Left kidney (tissue), 2 donors: ENCODE measurements around the gene IQGAP2. TPM values are rescaled to one million over a fixed set of nuclear protein-coding genes. Genes with fewer than 3 reads are reported as not detected.
"Not testable (repeated sequence)": the region's sequence is repeated elsewhere in the genome, so short reads cannot be mapped to it uniquely, and the experiment has no call there.

ENCODE experiments used
- DNase-seq: peaks from one replicate; pipeline ENCODE4 v3.0.0-alpha.2; 2013
- polyA plus RNA-seq: library from polyadenylated mRNA; unstranded; fragments of 120-200 nt; gene quantifications from one replicate; pipeline ENCODE4 v1.2.1, GENCODE V29; 2013; ENCODE audit not compliant: insufficient read length

The IQGAP2 gene
- polyA plus RNA-seq, 1 donor = 77.6 TPM

DNA sequence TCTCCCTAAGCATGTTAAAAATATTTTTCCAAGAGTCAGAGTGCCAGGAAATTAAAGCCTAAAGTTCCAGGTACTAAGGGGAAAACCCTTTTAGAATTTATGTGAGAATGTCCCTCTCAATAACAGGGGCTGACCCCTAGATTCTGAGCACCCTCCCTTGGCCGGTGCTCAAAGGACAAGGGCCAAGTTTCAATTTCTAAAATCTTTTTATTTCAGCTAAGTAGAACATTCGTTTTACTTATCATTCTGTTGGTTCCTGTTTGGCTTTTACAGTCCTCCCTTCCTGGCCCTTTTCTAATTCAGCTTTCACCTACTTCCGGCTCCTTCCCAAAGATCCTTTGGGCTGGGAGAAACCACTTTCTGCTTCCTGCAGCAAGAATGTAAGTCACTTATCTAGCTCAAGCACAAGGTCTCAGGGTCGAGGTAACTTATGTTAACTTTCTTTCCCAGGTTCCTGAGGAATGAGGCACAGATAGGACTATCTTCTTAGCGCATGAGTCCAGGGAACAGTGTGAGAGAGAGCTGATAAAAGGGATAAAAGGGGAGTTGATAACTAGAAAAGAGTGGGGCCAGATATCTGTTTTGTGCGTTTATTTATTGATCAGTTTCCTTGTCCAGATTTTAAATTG, 254.7 kb downstream of the IQGAP2 start:
- no peak for DNase-seq

- DNase-seq = no peak
These were observed 257.3 kb downstream of the IQGAP2 start for GRCh38 chr5:76660360-76660759.

GRCh38 chr5:76662521-76662920, 259.4 kb downstream of the IQGAP2 start:
- no peak for DNase-seq

DNA sequence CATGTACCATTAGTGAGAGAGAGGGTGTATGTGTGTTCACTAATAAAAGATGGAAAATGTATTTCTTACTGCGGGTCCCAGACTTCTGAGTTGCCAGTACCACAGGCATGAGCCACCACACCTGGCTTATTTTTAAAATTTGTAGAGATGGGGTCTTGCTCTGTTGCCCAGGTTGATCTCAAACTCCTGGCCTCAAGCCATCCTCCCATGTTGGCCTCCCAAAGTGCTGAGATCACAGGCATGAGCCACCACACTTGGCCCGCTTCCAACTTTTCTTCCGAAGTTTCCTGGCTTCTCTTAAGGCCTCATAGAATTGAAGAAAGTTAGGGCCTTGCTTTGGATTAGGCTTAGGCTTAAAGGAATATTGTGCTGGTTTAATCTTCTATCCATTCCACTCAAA, 260.5 kb downstream of the IQGAP2 start:
- DNase-seq = no peak

DNA sequence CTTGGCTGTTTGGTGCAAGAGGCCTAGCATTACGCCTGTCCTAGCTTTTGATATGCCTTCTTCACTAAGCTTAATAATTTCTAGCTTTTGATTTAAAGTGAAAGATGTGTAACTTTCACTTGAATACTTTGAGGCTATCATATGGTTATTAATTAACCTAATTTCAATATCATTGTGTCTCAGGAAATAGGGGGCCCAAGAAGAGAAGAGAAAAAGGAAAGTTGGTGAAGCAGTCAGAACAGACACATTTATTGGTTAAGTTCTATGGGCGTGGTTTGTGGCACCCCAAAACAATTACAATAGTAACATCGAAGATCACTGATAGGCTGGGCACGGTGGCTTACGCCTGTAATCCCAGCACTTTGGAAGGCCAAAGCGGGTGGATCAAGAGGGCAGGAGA, 261.0 kb downstream of the IQGAP2 start:
- DNase-seq = no peak

GRCh38 chr5:76667495-76667894, 264.4 kb downstream of the IQGAP2 start:
- no peak for DNase-seq

- DNase-seq = no peak
These were observed 266.2 kb downstream of the IQGAP2 start for GRCh38 chr5:76669245-76669644.

DNA sequence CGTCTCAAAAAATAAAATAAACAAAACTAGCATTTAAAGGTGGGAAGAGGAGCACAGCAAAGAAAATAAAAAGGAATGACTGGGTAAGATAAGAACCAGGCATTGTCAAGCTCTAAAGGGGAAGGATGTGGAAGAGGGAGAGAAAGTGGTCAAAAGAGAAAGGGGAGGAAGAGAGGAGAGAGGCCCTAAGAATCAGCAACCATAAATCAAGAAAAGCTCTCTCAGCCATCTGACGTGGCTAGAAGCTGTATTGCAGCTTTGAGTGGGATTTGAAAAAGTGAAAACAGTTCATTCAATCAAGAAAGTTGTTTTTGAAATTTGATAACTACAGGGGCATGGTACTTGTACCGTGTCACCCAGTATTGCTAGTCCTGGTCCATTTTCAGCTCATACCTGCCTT, 267.4 kb downstream of the IQGAP2 start:
- no peak for DNase-seq

DNA sequence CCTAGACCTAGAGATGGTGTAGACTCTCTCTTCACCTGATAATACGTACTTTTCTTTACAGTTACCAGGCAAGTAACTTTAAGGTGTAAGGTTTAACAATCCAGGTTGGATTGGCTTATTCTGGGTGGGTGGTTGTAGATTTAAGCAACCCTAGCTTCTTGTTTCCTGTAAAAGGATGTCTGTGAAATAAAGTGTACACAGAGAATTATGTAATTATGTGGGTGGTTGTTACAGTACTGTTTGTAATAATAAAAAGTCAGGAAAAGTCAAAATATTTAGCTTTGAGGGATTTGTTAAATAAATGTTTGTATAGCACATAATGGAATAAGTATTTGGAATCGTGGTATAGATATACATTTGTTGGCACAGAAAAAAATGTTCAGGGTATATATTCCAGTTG, 269.2 kb downstream of the IQGAP2 start:
- DNase-seq = no peak

- no peak for DNase-seq
These were observed 270.0 kb downstream of the IQGAP2 start for GRCh38 chr5:76673125-76673524.

- no peak for DNase-seq
These were observed 271.4 kb downstream of the IQGAP2 start for GRCh38 chr5:76674330-76675066.

- DNase-seq = no peak
These were observed 272.3 kb downstream of the IQGAP2 start for GRCh38 chr5:76675364-76675763.

GRCh38 chr5:76677849-76678472, 274.9 kb downstream of the IQGAP2 start:
- no peak for DNase-seq

DNA sequence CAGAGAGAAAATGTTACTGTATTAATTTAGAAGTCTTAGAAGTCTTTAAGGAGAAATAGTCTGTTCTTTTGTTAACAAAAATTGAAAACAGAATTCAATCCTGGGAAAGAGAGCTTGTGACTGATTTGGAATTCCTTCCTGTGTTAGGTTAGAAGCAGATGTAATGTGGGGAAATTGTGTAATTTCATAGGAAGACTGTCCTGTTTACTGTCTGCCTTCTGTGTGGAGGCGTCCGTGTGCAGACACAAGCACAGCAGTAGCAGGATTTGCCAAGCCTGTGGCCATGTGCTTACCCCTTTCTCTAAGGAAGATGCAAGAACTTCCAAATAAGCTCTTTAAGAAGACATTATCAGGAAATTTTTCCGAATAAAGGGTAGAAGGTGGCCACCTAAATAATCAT, 276.1 kb downstream of the IQGAP2 start:
- no peak for DNase-seq

DNA sequence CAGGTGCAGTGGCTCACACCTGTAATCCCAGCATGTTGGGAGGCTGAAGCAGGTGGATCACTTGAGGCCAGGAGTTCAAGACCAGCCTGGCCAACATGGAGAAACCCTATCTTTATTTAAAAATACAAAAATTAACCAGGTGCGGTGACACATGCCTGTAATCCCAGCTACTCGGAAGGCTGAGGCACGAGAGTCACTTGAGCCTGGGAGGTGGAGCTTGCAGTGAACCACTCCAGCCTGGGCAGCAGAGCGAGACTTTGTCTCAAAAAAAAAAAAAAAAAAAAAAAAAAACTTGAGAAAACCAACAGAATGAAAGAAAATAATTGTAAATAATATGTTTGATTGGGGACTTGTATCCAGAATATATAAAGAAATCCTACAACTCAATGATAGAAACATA, 277.7 kb downstream of the IQGAP2 start:
- not testable (repeated sequence) for DNase-seq

DNA sequence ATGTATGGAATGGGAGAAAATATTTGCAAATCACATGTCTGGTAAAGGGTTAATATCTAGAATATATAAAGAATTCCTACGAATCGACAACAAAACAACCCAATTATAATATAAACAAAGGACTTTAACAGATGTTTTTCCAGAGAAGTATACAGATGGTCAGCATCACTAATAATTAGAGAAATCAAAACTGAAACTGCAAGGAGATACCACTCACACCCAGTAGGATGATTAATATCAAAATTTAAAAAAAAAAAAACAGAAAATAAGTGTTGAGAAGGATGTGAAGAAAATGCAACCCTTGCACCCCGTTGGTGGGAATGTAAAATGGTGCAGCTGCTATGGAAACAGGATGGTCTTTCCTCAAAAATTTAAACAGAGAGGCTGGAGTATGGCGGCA, 278.2 kb downstream of the IQGAP2 start:
- DNase-seq = no peak

DNA sequence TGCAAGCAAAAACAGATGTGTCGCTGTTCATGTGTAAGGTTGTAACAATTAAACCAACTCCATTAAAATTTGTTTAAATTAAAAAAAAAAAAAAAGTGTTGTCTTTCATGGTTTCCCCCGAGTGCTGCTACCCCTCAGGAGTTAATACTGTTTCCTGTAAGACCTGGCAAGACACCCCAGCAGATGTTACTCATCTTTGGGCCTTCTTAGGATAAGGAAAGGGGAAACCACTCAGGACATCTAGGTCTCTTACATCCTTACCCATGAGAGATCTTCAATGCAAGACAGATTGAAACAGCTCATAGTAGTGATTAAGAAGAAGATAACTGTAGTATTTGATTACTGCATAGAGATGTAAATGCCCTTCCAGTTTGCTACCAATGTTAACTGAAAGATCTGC, 279.3 kb downstream of the IQGAP2 start:
- DNase-seq = no peak

GRCh38 chr5:76683816-76684731, 281.0 kb downstream of the IQGAP2 start:
- no peak for DNase-seq

DNA sequence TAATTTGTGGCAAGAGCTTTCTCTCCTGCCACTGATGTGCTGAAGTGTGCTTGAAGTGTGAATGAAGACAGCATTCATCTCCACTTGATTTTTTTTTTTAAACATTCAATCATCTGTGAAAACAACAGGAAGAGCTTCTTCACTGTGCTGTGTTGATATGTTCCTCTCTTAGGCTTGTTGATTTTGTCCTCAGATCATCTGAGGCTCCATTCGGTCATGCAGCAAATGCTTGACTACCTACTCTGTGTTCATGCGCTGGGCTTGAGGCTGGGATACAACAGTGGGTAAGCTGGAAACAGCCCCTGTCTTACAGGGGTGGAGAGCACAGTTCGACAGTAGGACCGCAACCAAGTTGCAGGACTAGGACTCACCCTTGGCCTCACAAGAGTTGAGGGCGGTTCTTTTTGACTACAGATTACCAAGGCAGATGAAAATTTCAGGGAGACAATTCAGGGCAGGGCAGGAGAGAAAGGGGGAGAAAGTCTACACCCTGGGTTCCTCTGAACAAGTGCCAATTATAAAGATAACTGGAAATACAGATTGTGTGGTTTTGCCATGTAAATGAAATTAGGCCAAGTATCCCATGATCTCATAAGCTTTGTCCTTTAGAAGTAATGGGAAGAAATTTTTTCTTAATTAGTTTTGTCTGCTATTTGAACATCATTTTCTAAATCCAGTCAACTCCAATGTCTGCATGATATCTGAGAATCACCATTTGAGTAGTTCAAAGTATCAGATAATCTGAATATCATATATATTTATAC, 281.9 kb downstream of the IQGAP2 start:
- DNase-seq = no peak

- DNase-seq = no peak
These were observed 282.6 kb downstream of the IQGAP2 start for GRCh38 chr5:76685704-76686103.

GRCh38 chr5:76688212-76688611, 285.1 kb downstream of the IQGAP2 start:
- no peak for DNase-seq

- no peak for DNase-seq
These were observed 285.8 kb downstream of the IQGAP2 start for GRCh38 chr5:76688836-76689235.
